HG03064 (cell line): ENCODE measurements around the gene TRNP1.

Source experiments
- ATAC-seq: cut with Tn5 transposase; IDR thresholded peaks from one replicate; pipeline ENCODE4 v1.9.1; 2021; ENCODE audit warnings: low read depth; ENCODE audit not compliant: unreplicated experiment

TRNP1 gene

GRCh38 chr1:27000090-27000816 is 6.8 kb downstream of the TRNP1 start:
- no peak for ATAC-seq

GRCh38 chr1:27000817-27001460 is 7.4 kb downstream of the TRNP1 start:
- ATAC-seq: no peak

GRCh38 chr1:27001570-27002360 is 8.3 kb downstream of the TRNP1 start:
- ATAC-seq: no peak

- ATAC-seq: no peak
Measured at GRCh38 chr1:27003745-27004470, 10.4 kb downstream of the TRNP1 start.

- ATAC-seq: no peak
Measured at GRCh38 chr1:27004471-27005165, 11.1 kb downstream of the TRNP1 start.

- ATAC-seq: no peak
Measured at GRCh38 chr1:27005166-27005530, 11.7 kb downstream of the TRNP1 start.

GRCh38 chr1:27005648-27006496 is 12.4 kb downstream of the TRNP1 start:
- ATAC-seq: no peak

GRCh38 chr1:27006683-27007082 is 13.2 kb downstream of the TRNP1 start:
- ATAC-seq: no peak

- ATAC-seq: no peak
Measured at GRCh38 chr1:27007909-27008582, 14.6 kb downstream of the TRNP1 start.

GRCh38 chr1:27009601-27010197 is 16.2 kb downstream of the TRNP1 start:
- ATAC-seq: no peak

GRCh38 chr1:27010226-27010994 is 16.9 kb downstream of the TRNP1 start:
- ATAC-seq: no peak

GRCh38 chr1:27011058-27011764 is 17.7 kb downstream of the TRNP1 start:
- ATAC-seq: no peak

- no peak for ATAC-seq
Measured at GRCh38 chr1:27011976-27012563, 18.6 kb downstream of the TRNP1 start.

GRCh38 chr1:27015260-27015659 is 21.8 kb downstream of the TRNP1 start:
- ATAC-seq: no peak

GRCh38 chr1:27016376-27016775 is 22.9 kb downstream of the TRNP1 start:
- no peak for ATAC-seq

GRCh38 chr1:27017207-27017606 is 23.7 kb downstream of the TRNP1 start:
- ATAC-seq: no peak

- no peak for ATAC-seq
Measured at GRCh38 chr1:27018316-27018715, 24.8 kb downstream of the TRNP1 start.
